Measurements from ENCODE around the gene KBTBD7. TPM values are rescaled to one million over a fixed set of nuclear protein-coding genes. Genes with fewer than 3 reads are reported as not detected.

Gene KBTBD7
- total and polyA plus RNA-seq, 2 donors (not counting 1 experiment from before 2014, with no cell fraction given): 0.73 to 9.2 TPM

DNA sequence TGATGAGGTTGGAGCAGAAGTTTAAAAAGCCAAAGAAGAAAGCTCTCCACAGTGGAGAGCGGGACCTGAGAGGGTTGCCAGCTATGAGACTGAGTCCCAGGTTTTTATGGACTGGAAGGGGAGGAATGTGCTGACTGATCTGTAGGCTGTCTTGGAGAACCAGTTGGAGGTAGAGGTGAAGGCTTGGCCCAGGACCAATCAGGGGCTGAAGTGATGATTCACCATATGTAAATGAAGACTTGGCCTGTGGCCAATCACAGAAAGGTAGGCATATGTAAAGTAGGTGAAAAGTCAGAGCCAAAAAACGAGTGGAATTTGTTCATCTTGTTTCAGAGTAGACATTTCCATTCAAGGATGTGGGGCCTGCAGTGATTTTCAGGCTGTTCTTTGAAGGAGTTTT, 44.3 kb downstream of the KBTBD7 start:
- no peak overlapping the region for H3K4me3 ChIP-seq (ENCODE audit: control extremely low read depth in 1 of 5, extremely low read depth in 1 of 5, insufficient read depth in 1 of 5, low read depth in 2 of 5, low read length in 4 of 5)
- H3K79me2 ChIP-seq (ENCODE audit: control insufficient read depth, insufficient read depth, low read length): no peaks in the 10 kb centered on the region
- H3K4me1 ChIP-seq (ENCODE audit: control insufficient read depth in 2 of 2, insufficient read depth in 2 of 2, low read length in 2 of 2): no peaks in the 10 kb centered on the region
- no peak overlapping the region for H3K27ac ChIP-seq (ENCODE audit: low read length in 2 of 2)
- H3K9ac ChIP-seq (ENCODE audit: low read length): no peak overlapping the region
- ATAC-seq (ENCODE audit: low read depth) (no peak), DNase-seq (no peak)
- intact Hi-C loops (cut with micrococcal nuclease): no loop called here
- peaks cover 0 to 4% of the 10 kb centered on the region in 2 experiments for H3K36me3 ChIP-seq (replicated peaks in 1 of 2; ENCODE audit: control extremely low read depth in 1 of 2, control insufficient read depth in 1 of 2, extremely low read depth in 1 of 2, insufficient read depth in 2 of 2, low read length in 1 of 2)
- no peak overlapping the region for H3K4me2 ChIP-seq (replicated peaks; ENCODE audit: low read depth, low read length, poor library complexity, severe bottlenecking)
- H3K4me3 Mint-ChIP-seq: no peak overlapping the region
- no peak overlapping the region for H2AFZ ChIP-seq (ENCODE audit: insufficient read depth, low read depth, low read length, poor library complexity, severe bottlenecking)
- WGBS (ENCODE audit: insufficient coverage): 79% methylated on average over 2 of the region's 2 CpGs
- H3K27me3 Mint-ChIP-seq: no peaks in the 10 kb centered on the region
- peaks cover 16% of the 10 kb centered on the region for H3K9me3 Mint-ChIP-seq (ENCODE audit: insufficient read depth)
- no peak overlapping the region for H3K27ac Mint-ChIP-seq
- H3K4me1 Mint-ChIP-seq: no peaks in the 10 kb centered on the region
- TF ChIP-seq, protein P1, sequence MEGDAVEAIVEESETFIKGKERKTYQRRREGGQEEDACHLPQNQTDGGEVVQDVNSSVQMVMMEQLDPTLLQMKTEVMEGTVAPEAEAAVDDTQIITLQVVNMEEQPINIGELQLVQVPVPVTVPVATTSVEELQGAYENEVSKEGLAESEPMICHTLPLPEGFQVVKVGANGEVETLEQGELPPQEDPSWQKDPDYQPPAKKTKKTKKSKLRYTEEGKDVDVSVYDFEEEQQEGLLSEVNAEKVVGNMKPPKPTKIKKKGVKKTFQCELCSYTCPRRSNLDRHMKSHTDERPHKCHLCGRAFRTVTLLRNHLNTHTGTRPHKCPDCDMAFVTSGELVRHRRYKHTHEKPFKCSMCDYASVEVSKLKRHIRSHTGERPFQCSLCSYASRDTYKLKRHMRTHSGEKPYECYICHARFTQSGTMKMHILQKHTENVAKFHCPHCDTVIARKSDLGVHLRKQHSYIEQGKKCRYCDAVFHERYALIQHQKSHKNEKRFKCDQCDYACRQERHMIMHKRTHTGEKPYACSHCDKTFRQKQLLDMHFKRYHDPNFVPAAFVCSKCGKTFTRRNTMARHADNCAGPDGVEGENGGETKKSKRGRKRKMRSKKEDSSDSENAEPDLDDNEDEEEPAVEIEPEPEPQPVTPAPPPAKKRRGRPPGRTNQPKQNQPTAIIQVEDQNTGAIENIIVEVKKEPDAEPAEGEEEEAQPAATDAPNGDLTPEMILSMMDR (IDR thresholded peaks at IDR 0.05): no peak
- no peak for TF ChIP-seq EZH2 (IDR thresholded peaks at IDR 0.05; ENCODE audit: borderline replicate concordance, insufficient read depth, low read depth, low read length, poor library complexity, severe bottlenecking)
- ChIA-PET POLR2A (no interaction called here), CTCF (no interaction called here)
- H4K20me1 ChIP-seq (ENCODE audit: control insufficient read depth, insufficient read depth, low read length, poor library complexity, severe bottlenecking): no peaks in the 10 kb centered on the region
- no peaks in the 10 kb centered on the region for H3K27me3 ChIP-seq (replicated peaks in 1 of 4; ENCODE audit: control extremely low read depth in 1 of 4, control insufficient read depth in 3 of 4, insufficient read depth in 4 of 4, low read length in 3 of 4)
- peaks cover 6 to 50% (median 32%) of the 10 kb centered on the region in 3 donors for H3K9me3 ChIP-seq (ENCODE audit: control extremely low read depth in 1 of 3, control insufficient read depth in 2 of 3, insufficient read depth in 1 of 3, low read length in 2 of 3)

DNA sequence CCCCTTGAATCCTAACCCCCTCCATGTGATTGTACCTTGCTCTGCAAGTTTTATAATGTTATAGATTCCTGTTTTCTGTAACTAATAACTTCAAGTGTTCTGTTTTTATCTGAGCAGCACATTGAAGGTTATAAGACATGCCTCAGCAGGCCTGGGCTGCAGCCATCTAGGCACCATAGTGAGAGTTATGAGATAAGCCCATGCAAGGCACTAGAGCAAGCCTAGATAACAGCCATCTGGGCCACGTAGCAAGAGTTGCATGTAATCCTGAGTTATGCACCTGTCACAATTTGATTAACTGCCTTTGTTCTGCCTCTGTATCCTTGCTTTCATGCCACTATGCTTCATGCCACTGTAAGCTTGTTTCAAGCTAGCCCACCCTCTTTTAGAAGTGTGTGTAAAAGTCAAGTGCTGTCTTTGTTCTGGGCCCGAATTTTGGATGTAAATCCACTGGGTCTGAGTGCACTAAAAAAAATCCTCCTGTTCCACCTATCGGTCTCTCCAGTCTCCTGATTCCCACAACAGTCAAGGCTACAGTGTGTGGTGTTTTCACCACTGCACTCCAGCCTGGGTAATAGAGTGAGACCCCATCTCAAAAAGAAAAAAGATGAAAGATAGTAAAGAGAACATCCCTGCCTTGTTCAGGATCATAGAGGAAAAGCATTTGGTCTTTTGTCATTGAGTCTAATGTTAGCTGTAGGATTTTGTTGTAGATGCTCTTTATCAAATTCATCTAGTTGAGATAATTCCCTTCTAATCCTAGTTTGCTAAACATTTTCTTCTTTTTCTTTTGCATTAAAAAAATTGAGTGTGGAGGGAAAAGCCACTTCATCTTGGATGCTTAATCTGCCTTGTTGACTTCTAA, 45.7 kb downstream of the KBTBD7 start:
- Histone ChIP-seq H3K27ac (ENCODE audit: low read length in 2 of 2) (no peak overlapping the region), H3K27me3 (replicated peaks in 1 of 4; ENCODE audit: control extremely low read depth in 1 of 4, control insufficient read depth in 3 of 4, insufficient read depth in 4 of 4, low read length in 3 of 4) (no peaks in the 10 kb centered on the region), H4K20me1 (ENCODE audit: control insufficient read depth, insufficient read depth, low read length, poor library complexity, severe bottlenecking) (no peaks in the 10 kb centered on the region), H3K4me2 (replicated peaks; ENCODE audit: low read depth, low read length, poor library complexity, severe bottlenecking) (no peak overlapping the region), H3K36me3 (replicated peaks in 1 of 2; ENCODE audit: control extremely low read depth in 1 of 2, control insufficient read depth in 1 of 2, extremely low read depth in 1 of 2, insufficient read depth in 2 of 2, low read length in 1 of 2) (peaks cover 0 to 4% of the 10 kb centered on the region in 2 experiments), H3K4me3 (ENCODE audit: control extremely low read depth in 1 of 5, extremely low read depth in 1 of 5, insufficient read depth in 1 of 5, low read depth in 2 of 5, low read length in 4 of 5) (no peak overlapping the region), H3K4me1 (ENCODE audit: control insufficient read depth in 2 of 2, insufficient read depth in 2 of 2, low read length in 2 of 2) (no peaks in the 10 kb centered on the region), H2AFZ (ENCODE audit: insufficient read depth, low read depth, low read length, poor library complexity, severe bottlenecking) (no peak overlapping the region), H3K9me3 (ENCODE audit: control extremely low read depth in 1 of 3, control insufficient read depth in 2 of 3, insufficient read depth in 1 of 3, low read length in 2 of 3) (peaks cover 6 to 50% (median 32%) of the 10 kb centered on the region in 3 donors), H3K9ac (ENCODE audit: low read length) (no peak overlapping the region), H3K79me2 (ENCODE audit: control insufficient read depth, insufficient read depth, low read length) (no peaks in the 10 kb centered on the region)
- ATAC-seq (ENCODE audit: low read depth) (no peak), DNase-seq (peak; percentile 23)
- ChIA-PET CTCF (no interaction called here), POLR2A (no interaction called here)
- intact Hi-C loops (cut with micrococcal nuclease): no loop called here
- peak overlapping the region; percentile 47 for H3K27ac Mint-ChIP-seq
- no peaks in the 10 kb centered on the region for H3K4me1 Mint-ChIP-seq
- H3K4me3 Mint-ChIP-seq: no peak overlapping the region
- WGBS (ENCODE audit: insufficient coverage): 94% methylated on average over 2 of the region's 3 CpGs
- peaks cover 16% of the 10 kb centered on the region for H3K9me3 Mint-ChIP-seq (ENCODE audit: insufficient read depth)
- no peaks in the 10 kb centered on the region for H3K27me3 Mint-ChIP-seq
- TF ChIP-seq EZH2 (IDR thresholded peaks at IDR 0.05; ENCODE audit: borderline replicate concordance, insufficient read depth, low read depth, low read length, poor library complexity, severe bottlenecking): no peak
- TF ChIP-seq, protein P1 (IDR thresholded peaks at IDR 0.05): no peak

Data from B cell (primary cell).